ENCODE results near the gene MME. TPM values are rescaled to one million over a fixed set of nuclear protein-coding genes. Genes with fewer than 3 reads are reported as not detected.

Gene MME
- total RNA-seq, 1 donor from 2014 or later: 65.8 TPM

DNA sequence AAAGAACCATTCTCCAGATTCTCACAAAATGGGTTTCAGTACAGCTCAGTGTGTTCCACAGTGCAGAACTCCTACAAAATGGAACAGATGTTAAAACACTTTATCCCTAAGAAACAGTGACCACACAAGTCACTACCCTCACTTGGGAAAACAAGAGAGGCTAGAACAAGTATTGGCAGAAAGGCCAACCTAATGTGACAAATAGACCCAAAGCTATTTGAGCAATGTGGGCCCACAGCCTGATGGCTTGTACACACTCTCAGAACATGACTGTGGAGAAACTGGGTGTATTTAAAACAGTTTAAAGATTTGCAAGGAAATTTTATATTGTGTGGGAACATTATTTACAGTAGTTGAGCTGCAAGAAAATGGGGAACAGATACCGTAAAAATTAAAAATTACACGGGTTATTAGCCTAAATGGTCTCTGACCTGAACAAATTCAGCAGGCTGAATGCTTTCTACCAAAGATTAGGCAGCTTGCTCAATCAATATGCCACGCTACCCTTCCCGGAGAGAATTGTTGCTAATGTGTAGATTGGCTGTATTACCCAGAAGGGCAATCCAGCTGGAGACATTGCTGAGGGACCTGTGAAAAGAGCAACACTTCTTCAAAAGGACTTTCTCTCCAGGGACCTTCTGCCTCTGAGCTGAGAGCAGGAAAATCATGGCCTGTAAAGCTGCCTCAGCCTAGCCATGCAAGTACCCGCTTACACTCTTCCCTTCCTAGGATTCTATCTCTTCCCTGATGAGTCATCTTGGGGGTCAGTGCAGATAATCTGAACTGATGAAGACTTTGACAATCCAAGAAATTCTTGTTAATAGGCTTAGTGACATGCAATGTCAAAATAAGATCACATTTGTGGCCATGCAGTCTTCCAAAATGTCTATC, 116.3 kb downstream of the MME start:
- no peak for DNase-seq (ENCODE audit: extremely low spot score, unreplicated experiment)
- TF ChIP-seq, protein P1, sequence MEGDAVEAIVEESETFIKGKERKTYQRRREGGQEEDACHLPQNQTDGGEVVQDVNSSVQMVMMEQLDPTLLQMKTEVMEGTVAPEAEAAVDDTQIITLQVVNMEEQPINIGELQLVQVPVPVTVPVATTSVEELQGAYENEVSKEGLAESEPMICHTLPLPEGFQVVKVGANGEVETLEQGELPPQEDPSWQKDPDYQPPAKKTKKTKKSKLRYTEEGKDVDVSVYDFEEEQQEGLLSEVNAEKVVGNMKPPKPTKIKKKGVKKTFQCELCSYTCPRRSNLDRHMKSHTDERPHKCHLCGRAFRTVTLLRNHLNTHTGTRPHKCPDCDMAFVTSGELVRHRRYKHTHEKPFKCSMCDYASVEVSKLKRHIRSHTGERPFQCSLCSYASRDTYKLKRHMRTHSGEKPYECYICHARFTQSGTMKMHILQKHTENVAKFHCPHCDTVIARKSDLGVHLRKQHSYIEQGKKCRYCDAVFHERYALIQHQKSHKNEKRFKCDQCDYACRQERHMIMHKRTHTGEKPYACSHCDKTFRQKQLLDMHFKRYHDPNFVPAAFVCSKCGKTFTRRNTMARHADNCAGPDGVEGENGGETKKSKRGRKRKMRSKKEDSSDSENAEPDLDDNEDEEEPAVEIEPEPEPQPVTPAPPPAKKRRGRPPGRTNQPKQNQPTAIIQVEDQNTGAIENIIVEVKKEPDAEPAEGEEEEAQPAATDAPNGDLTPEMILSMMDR (conservative IDR thresholded peaks at IDR 0.05): no peak
- H3K36me3 Mint-ChIP-seq: no peaks in the 10 kb centered on the region
- H3K4me3 Mint-ChIP-seq: no peak overlapping the region
- no peaks in the 10 kb centered on the region for H3K27me3 Mint-ChIP-seq
- peaks cover 5% of the 10 kb centered on the region for H3K4me1 Mint-ChIP-seq (ENCODE audit: unreplicated experiment)
- H3K27ac Mint-ChIP-seq: no peak overlapping the region
- H3K9me3 Mint-ChIP-seq: no peaks in the 10 kb centered on the region

DNA sequence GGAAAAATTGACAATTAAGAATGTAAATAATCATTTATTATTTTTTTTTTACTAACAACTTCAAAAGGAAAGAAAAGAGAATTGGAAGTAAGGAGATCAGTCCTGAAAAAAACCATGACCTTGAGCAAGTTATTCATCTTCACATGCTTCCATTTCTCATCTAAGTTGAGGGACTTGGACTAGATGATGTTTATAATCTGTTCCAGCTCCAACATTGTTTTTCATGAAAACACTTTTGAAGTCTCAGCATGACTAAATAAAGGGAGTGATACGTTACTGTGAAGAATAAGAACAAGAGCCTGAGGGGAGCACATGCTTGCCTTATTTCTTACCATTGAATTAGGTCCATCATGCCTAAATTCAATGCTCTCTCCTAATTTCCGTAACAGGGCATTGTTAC, 117.7 kb downstream of the MME start:
- DNase-seq (ENCODE audit: extremely low spot score, unreplicated experiment): no peak
- peaks cover 5% of the 10 kb centered on the region for H3K4me1 Mint-ChIP-seq (ENCODE audit: unreplicated experiment)
- no peak overlapping the region for H3K27ac Mint-ChIP-seq
- H3K27me3 Mint-ChIP-seq: no peaks in the 10 kb centered on the region
- peaks cover 3% of the 10 kb centered on the region for H3K9me3 Mint-ChIP-seq
- peaks cover 3% of the 10 kb centered on the region for H3K36me3 Mint-ChIP-seq
- no peak overlapping the region for H3K4me3 Mint-ChIP-seq
- TF ChIP-seq, protein P1 (conservative IDR thresholded peaks at IDR 0.05): no peak

DNA sequence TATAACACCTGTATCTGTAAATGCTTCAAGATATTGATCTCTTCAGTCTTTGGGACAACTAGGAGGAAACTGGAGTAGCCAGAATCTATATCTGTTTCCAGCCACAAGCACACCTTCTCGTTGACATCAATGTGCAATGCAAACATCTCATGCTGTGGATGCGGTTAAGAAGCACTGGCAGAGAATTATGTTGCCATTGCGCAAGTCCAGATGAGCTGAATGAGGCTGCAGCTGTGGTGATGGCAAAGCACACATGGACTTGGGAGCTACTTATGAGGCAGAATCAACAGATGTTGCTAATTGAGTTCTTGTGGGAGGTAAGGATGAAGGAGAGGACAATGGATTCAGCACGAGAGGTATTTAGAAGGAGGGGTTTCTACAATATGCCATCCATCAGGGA, 122.5 kb downstream of the MME start:
- TF ChIP-seq, protein P1 (conservative IDR thresholded peaks at IDR 0.05): no peak
- DNase-seq (ENCODE audit: extremely low spot score, unreplicated experiment): no peak
- Mint-ChIP-seq H3K27me3 (no peaks in the 10 kb centered on the region), H3K36me3 (peaks cover 3% of the 10 kb centered on the region), H3K9me3 (peaks cover 5% of the 10 kb centered on the region), H3K4me3 (no peak overlapping the region), H3K27ac (no peak overlapping the region), H3K4me1 (ENCODE audit: unreplicated experiment) (no peaks in the 10 kb centered on the region)

DNA sequence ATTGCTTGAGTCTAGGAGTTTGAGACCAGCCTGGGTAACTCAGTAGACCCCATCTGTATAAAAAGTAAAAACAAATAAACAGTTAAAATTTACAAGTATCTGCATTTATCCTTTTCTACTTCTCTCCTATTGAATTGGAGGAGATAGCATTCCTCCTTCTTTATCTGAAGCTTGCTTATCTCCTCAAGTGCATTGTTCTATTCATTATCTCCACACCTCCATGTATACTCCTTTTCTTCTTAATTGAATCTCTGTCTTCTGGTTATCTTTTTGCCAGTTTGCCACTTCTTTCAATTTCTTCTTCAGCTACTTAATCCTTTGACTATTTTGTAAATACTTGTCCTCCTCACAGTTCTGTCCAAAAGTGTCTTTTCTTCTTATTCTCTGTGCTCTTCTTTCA, 124.7 kb downstream of the MME start:
- TF ChIP-seq, protein P1 (conservative IDR thresholded peaks at IDR 0.05): no peak
- peaks cover 5% of the 10 kb centered on the region for H3K9me3 Mint-ChIP-seq

DNA sequence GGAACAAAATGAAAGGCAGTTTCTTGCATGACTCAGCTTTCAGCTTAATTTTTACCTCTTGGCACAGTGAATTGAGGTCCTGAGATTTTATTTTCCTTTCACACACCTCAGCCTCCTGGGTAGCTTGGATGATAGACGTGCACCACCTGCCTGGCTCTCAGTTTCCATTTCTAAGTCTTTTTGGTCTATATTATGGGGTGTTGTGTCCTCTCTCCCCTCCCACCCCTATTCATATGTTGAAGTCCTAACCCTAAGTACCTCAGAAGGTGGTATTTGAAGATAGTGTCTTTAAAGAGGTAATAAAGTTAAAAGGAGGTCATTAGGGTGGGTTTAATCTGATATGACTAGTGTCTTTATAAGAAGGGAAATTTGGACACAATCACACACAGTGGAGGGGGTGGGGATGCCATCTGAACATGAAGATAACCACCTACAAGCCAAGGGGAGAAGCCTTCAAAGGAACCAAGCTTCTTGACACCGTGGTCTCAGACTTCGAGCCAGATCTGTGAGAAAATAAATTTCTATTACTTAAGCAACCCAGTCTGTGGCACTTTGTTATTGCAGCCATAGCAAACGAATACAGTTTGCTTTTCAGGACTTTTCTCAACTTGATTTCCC, 128.2 kb downstream of the MME start:
- Mint-ChIP-seq H3K27ac (no peak overlapping the region), H3K9me3 (no peaks in the 10 kb centered on the region), H3K4me3 (no peak overlapping the region), H3K27me3 (no peaks in the 10 kb centered on the region), H3K4me1 (ENCODE audit: unreplicated experiment) (no peaks in the 10 kb centered on the region), H3K36me3 (no peaks in the 10 kb centered on the region)
- TF ChIP-seq, protein P1 (conservative IDR thresholded peaks at IDR 0.05): no peak
- no peak for DNase-seq (ENCODE audit: extremely low spot score, unreplicated experiment)

More for the DNA sequence above, 124.7 kb downstream of the MME start:
- H3K36me3 Mint-ChIP-seq: peaks cover 3% of the 10 kb centered on the region
- no peak overlapping the region for H3K27ac Mint-ChIP-seq
- DNase-seq (ENCODE audit: extremely low spot score, unreplicated experiment): no peak
- no peaks in the 10 kb centered on the region for H3K27me3 Mint-ChIP-seq
- no peaks in the 10 kb centered on the region for H3K4me1 Mint-ChIP-seq (ENCODE audit: unreplicated experiment)
- no peak overlapping the region for H3K4me3 Mint-ChIP-seq
